CD4-positive, alpha-beta T cell treated with Interleukin-12 subunit alpha and Interleukin-12 subunit beta, for 1 hour (primary cell): ENCODE data around the gene SASH1.

Experiments used
- DNase-seq: peaks from one replicate; pipeline ENCODE4 v3.0.0-alpha.2; 2020

Gene SASH1

DNA sequence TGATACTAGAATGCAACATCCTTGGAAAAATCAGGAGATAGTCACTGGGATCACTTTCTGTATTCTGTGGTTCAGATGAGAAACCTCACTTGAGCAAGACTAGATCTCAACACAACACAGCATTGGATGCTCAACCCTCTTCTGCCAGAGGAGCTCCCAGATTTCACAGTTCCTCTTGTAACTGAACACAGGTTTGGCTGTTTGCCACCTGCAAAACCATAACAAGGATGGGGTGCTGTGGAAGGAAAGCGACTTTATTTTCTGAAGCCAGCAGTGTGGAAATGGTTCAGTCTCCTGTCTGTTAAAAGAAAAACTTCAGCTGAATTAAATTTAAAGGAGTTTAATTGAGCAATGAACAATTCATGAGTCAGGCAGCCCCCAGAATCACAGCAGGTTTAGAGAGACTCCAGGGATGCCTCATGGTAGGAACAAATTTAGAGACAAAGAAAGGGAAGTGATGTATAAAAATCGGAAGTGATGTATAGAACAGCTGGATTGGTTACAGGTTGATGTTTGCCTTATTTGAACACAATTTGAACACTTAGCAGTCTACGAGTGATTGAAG, 254.3 kb downstream of the SASH1 start:
- no peak for DNase-seq

GRCh38 chr6:148598724-148599123, 256.1 kb downstream of the SASH1 start:
- DNase-seq = no peak

- no peak for DNase-seq
Observed at GRCh38 chr6:148599967-148600426, 257.4 kb downstream of the SASH1 start.
